Omental fat pad (tissue), 4 donors: ENCODE data around the gene CSMD2. TPM values are rescaled to one million over a fixed set of nuclear protein-coding genes. Genes with fewer than 3 reads are reported as not detected.
A peak's percentile ranks its signal among the peaks of the same experiment; 100 is the strongest.

Experiments used
- ATAC-seq: fragments of 150-250 bp; one replicate; pipeline ENCODE4 v1.9.1; 2016; ENCODE audit warnings: mild to moderate bottlenecking, moderate library complexity; ENCODE audit not compliant: low FRiP score
- DNase-seq: peaks from one replicate; pipeline ENCODE4 v3.0.0-alpha.2; 2019; ENCODE audit warnings: low spot score
- CTCF ChIP-seq, 3 donors: fragments of 450-650 bp; IDR thresholded peaks; one replicate each; pipeline ENCODE4 v1.5.1; 2016 to 2017; ENCODE audit warnings: antibody characterized with exemption in 3 of 3, mild to moderate bottlenecking in 3 of 3, moderate library complexity in 2 of 3
- total RNA-seq, 4 donors: library from RNA; depleted of rRNA; stranded (reverse); fragments of >200 nt; gene quantifications; one replicate each; pipeline ENCODE4 v1.1.0, GENCODE V29; 2016

Gene CSMD2
- total RNA-seq, 4 donors from 2014 or later, result 0.19 to 3.8 (median 0.60) TPM; not detected in 1

GRCh38 chr1:33643216-33643615 is 521.8 kb downstream of the CSMD2 start:
- TF ChIP-seq CTCF (IDR thresholded peaks at IDR 0.05), result no peak
- ATAC-seq (no peak), DNase-seq (no peak)

GRCh38 chr1:33641104-33641830 is 523.8 kb downstream of the CSMD2 start:
- no peak for TF ChIP-seq CTCF (IDR thresholded peaks at IDR 0.05)
- ATAC-seq (no peak), DNase-seq (no peak)

- DNase-seq, result no peak
- no peak for ATAC-seq
- no peak for TF ChIP-seq CTCF (IDR thresholded peaks at IDR 0.05)
Measured at GRCh38 chr1:33640114-33640660, 524.8 kb downstream of the CSMD2 start.

GRCh38 chr1:33637846-33638440 is 527.1 kb downstream of the CSMD2 start:
- DNase-seq (no peak), ATAC-seq (no peak)
- no peak for TF ChIP-seq CTCF (IDR thresholded peaks at IDR 0.05)

GRCh38 chr1:33636209-33636608 is 528.8 kb downstream of the CSMD2 start:
- DNase-seq (no peak), ATAC-seq (no peak)
- TF ChIP-seq CTCF (IDR thresholded peaks at IDR 0.05), result no peak

GRCh38 chr1:33635336-33636012 is 529.6 kb downstream of the CSMD2 start:
- DNase-seq (no peak), ATAC-seq (peak; percentile 11)
- TF ChIP-seq CTCF (IDR thresholded peaks at IDR 0.05), result no peak
